Mucosa of descending colon (tissue), 3 donors: ENCODE results near the gene RASSF1. TPM values are rescaled to one million over a fixed set of nuclear protein-coding genes. Genes with fewer than 3 reads are reported as not detected.

Experiments used
- ATAC-seq: fragments of 200-7000 bp; cut with Tn5 transposase; one replicate; pipeline ENCODE4 v1.9.1; 2020; ENCODE audit warnings: mild to moderate bottlenecking, moderate library complexity
- DNase-seq, 3 donors: peaks; one replicate each; pipeline ENCODE4 v3.0.0-alpha.2; 2020
- H3K36me3 ChIP-seq: fragments of 200-600 bp; one replicate; pipeline ENCODE4 v1.8.0; 2021; ENCODE audit warnings: low read depth, mild to moderate bottlenecking
- H3K4me1 ChIP-seq: fragments of 200-600 bp; one replicate; pipeline ENCODE4 v1.8.0; 2021; ENCODE audit warnings: low read depth, mild to moderate bottlenecking
- H3K4me3 ChIP-seq: fragments of 200-600 bp; one replicate; pipeline ENCODE4 v1.8.0; 2021; ENCODE audit warnings: mild to moderate bottlenecking
- H3K9me3 ChIP-seq: fragments of 200-600 bp; one replicate; pipeline ENCODE4 v1.8.0; 2021; ENCODE audit warnings: mild to moderate bottlenecking
- intact Hi-C, 2 donors: fragments of 100-400 bp; cut with DNase I in 1 of 2; cut with micrococcal nuclease in 1 of 2; formaldehyde crosslinking; loops; one replicate each; pipeline versions ENCODE4 v1.11.0 to v1.11.1; 2022; cut with DNase I, micrococcal nuclease
- total RNA-seq, 3 donors: library from RNA; stranded (reverse); fragmentation: NEBNext Ultra II Directional in 2 of 3; extraction: Animal tissue kit (Norgen Biotek cat#: 25700) in 2 of 3; gene quantifications; one replicate each; pipeline versions ENCODE4 v1.2.1 to v1.2.4, GENCODE V29; 2021 to 2023
- TF ChIP-seq, protein P1 (sequence below): fragments of 200-600 bp; IDR thresholded peaks from one replicate; pipeline ENCODE4 v1.8.0; 2022; ENCODE audit warnings: antibody characterized with exemption, mild to moderate bottlenecking
- donor health status: DM: no; HTN: no; CAD: no; lungs with moderate emphysema.
- donor health status: DM: no; HTN: no; CAD: no.
- donor health status: DM: no; HTN: yes; CAD: no.

RASSF1 gene
- total RNA-seq, 3 donors from 2014 or later, result 10.9 to 25.7 (median 18.9) TPM

DNA sequence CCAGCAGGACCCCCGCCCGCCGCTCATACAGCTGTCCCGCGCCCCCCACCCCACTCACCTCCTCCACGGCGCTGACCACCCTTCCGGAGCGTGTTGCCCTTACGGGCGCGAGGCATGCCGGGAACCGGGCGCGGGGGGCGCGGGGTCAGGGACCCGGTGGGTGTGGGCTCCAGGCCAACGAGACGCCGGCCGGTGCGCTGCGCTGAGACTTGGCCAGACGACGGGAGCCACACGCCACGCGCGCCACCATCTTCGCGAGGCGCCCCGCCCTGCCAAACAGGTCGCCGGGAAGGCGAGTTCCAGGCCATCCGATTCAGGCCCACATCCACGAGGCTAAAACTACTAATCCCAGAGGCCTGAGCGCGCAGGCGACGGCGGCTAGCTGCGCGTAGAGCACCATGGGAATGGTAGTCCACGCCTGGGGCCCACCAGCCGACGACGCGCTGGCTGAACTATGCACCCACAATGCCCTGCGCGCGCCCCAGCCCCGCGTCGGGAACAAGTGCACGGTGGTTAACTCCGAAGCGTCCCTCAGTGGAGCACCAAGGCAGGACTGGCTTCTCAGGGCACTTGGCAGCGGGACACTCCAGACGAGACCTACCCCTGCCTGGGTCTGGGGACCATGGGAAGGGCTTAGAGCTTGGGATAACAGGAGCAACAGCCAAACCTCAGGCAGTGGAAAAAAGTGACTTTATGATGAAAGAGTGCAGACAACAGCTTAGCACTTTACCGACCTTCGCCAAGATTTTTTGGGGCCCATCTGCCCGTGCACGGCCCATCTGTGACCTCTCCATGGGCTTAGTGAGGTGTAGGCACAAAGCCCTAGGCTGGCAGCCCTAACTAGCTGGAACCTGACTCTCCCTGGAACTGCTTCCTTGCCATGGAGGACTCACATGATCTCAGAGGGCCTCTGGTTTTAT is 48.2 kb downstream of the RASSF1 start, which contains the start of gene IFRD2:
Gene IFRD2, minus strand, starts transcription at position 271 of the 920 bp plus-strand sequence. Its CDS starts 155 bp downstream, at position 116.
- DNase-seq (peak; percentile 97 to 99 (median 97)), ATAC-seq (peak; percentile 93)
- Histone ChIP-seq H3K9me3 (no peaks in the 10 kb centered on the region), H3K36me3 (peaks cover 4% of the 10 kb centered on the region), H3K4me3 (peak within 1 kb of the TSS; percentile 61), H3K4me1 (peaks cover 16% of the 10 kb centered on the region)
- intact Hi-C loops, result no loop called here
- TF ChIP-seq, protein P1, sequence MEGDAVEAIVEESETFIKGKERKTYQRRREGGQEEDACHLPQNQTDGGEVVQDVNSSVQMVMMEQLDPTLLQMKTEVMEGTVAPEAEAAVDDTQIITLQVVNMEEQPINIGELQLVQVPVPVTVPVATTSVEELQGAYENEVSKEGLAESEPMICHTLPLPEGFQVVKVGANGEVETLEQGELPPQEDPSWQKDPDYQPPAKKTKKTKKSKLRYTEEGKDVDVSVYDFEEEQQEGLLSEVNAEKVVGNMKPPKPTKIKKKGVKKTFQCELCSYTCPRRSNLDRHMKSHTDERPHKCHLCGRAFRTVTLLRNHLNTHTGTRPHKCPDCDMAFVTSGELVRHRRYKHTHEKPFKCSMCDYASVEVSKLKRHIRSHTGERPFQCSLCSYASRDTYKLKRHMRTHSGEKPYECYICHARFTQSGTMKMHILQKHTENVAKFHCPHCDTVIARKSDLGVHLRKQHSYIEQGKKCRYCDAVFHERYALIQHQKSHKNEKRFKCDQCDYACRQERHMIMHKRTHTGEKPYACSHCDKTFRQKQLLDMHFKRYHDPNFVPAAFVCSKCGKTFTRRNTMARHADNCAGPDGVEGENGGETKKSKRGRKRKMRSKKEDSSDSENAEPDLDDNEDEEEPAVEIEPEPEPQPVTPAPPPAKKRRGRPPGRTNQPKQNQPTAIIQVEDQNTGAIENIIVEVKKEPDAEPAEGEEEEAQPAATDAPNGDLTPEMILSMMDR, result no peak

DNA sequence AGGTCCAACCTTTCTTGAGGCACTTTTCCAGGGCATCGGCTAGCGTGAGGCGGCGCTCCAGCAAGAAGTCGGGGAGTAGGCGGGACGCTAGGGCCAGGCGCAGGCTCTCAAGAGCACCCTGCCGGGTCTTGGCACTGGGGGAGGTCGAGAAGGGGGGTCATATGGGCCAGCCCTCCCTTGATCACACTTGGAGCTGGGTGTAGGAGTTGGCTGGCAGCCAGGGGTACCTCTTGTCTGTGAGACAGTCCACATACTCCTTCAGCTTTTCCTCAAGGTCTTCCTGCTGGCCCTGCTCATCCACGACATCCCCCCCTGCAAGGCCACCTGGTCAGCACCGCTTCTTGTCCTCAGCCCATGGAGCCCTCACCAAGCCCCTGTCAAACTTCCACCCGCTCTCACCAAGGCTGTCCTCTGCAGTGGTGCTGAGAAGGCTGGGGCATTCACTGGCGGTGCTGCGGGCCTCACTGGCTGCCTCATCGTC is 50.4 kb downstream of the RASSF1 start:
- peak in 2 of 3 donors; percentile 39 to 65 for DNase-seq
- ATAC-seq, result no peak
- intact Hi-C loops, result no loop called here
- TF ChIP-seq, protein P1, result no peak
- Histone ChIP-seq H3K9me3 (no peaks in the 10 kb centered on the region), H3K36me3 (peaks cover 4% of the 10 kb centered on the region), H3K4me1 (peaks cover 16% of the 10 kb centered on the region), H3K4me3 (no peak overlapping the region)

DNA sequence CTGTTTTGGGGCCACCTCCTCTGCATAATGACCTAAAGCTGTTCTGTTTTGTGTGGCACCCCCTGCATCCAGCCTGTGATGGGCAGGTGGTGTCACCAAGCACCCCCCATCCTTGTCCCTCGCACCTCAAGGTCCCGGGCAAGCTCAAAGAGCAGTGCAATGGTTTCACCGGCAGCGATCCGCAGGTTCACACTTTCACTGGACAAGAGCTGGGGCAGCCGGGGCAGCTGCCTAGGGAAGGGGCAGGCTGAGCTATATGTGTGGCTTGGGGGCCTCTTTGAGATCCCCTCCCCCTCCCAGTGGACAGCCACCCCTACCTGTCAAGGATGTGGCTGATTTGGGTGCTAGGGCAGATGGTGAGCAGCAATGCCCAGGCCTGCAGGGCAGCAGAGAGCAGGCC is 51.5 kb downstream of the RASSF1 start:
- TF ChIP-seq, protein P1, result no peak

DNA sequence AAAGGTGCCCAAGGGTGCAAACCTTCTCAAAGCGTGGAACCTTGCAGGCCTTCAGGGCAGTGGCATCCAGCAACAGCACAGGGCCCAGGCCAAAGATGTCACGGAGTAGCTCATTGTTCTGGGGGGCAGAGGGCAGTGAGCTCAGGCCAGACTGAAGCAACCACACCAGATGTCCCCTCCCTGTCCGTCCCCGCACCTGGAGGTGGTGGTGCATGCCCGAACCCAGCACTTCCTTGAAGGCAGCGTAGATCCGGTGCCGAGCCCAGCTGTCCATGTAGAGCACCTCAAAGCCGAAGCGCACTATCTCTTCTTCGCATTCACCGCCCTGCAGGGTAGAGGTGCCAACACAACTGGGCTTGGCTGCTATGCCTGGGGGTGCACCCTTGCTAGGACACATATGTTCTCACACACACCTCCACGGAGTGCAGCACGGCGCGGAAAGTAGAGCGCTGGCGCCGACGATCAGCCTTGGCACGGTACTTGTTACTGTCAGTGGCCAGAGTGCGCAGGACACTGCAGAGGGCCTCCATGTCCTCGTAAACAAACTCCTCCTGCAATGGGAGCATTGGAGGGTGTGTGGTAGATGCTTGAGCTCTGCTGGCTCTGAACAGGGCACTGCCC is 52.1 kb downstream of the RASSF1 start:
- Histone ChIP-seq H3K9me3 (no peaks in the 10 kb centered on the region), H3K36me3 (peaks cover 4% of the 10 kb centered on the region), H3K4me3 (no peak overlapping the region), H3K4me1 (peaks cover 16% of the 10 kb centered on the region)
- TF ChIP-seq, protein P1, result no peak
- DNase-seq (peak in 1 of 3 donors; percentile 48), ATAC-seq (no peak)
- intact Hi-C loops, result no loop called here

More for the DNA sequence above, 51.5 kb downstream of the RASSF1 start:
- no peak for ATAC-seq
- Histone ChIP-seq H3K4me1 (peaks cover 16% of the 10 kb centered on the region), H3K9me3 (no peaks in the 10 kb centered on the region), H3K4me3 (no peak overlapping the region), H3K36me3 (peaks cover 4% of the 10 kb centered on the region)
- DNase-seq, result no peak
- intact Hi-C loops, result no loop called here

DNA sequence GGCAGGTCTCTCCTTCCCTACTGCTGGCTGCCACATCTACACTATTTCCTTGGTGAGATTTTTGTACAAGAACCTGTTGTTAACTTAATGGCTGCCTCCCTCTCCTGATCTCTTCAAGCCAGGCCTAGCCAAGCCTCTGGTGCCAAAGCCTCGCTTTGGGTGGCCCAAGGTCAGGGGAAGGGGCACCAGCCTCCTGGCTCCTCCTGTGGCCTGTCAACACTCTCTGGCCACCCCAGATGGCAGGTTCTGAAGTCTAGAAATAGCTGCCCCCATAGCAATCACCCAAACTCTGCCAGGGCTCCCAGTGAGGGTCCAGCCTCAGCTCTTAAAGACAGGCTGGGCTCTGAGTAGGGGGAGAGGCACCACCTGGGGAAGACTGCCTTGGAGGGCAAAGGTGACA is 53.4 kb downstream of the RASSF1 start:
- no peak for ATAC-seq
- Histone ChIP-seq H3K4me3 (no peak overlapping the region), H3K9me3 (no peaks in the 10 kb centered on the region), H3K4me1 (peaks cover 12% of the 10 kb centered on the region), H3K36me3 (peaks cover 4% of the 10 kb centered on the region)
- TF ChIP-seq, protein P1, result no peak
- DNase-seq, result no peak
- intact Hi-C loops, result no loop called here
